HEK293T (cell line): Measurements from ENCODE around the gene TGFB1I1.

Source experiments
- BHLHE40 ChIP-seq: fragments of 450-650 bp; IDR thresholded peaks from 2 replicates; pipeline ENCODE4 v1.6.1; 2016; ENCODE audit warnings: mild to moderate bottlenecking, moderate library complexity, borderline replicate concordance
- CTBP1 ChIP-seq: fragments of 450-650 bp; IDR thresholded peaks from 2 replicates; pipeline ENCODE4 v1.6.1; 2016; ENCODE audit warnings: borderline replicate concordance
- ELF4 ChIP-seq: fragments of 450-650 bp; IDR thresholded peaks from 2 replicates; pipeline ENCODE4 v1.6.1; 2017; ENCODE audit warnings: antibody characterized with exemption
- FOXA1 ChIP-seq: fragments of 450-650 bp; IDR thresholded peaks from 2 replicates; pipeline ENCODE4 v1.6.1; 2016; ENCODE audit warnings: mild to moderate bottlenecking
- FOXK2 ChIP-seq: fragments of 450-650 bp; IDR thresholded peaks from 2 replicates; pipeline ENCODE4 v1.6.1; 2016; ENCODE audit warnings: mild to moderate bottlenecking
- LEF1 ChIP-seq: fragments of 450-650 bp; IDR thresholded peaks from 2 replicates; pipeline ENCODE4 v1.6.1; 2017; ENCODE audit warnings: mild to moderate bottlenecking, borderline replicate concordance
- NFRKB ChIP-seq: fragments of 450-650 bp; IDR thresholded peaks from 2 replicates; pipeline ENCODE4 v1.6.1; 2016; ENCODE audit warnings: mild to moderate bottlenecking, moderate library complexity
- SP1 ChIP-seq: fragments of 450-650 bp; IDR thresholded peaks from 2 replicates; pipeline ENCODE4 v1.6.1; 2017
- SUZ12 ChIP-seq: fragments of 450-650 bp; IDR thresholded peaks from 2 replicates; pipeline ENCODE4 v1.6.1; 2016; ENCODE audit warnings: mild to moderate bottlenecking
- TF ChIP-seq, protein P1 (sequence below): fragments of 450-650 bp; IDR thresholded peaks from 2 replicates; pipeline ENCODE4 v1.6.1; 2016

- TF ChIP-seq, protein P1, sequence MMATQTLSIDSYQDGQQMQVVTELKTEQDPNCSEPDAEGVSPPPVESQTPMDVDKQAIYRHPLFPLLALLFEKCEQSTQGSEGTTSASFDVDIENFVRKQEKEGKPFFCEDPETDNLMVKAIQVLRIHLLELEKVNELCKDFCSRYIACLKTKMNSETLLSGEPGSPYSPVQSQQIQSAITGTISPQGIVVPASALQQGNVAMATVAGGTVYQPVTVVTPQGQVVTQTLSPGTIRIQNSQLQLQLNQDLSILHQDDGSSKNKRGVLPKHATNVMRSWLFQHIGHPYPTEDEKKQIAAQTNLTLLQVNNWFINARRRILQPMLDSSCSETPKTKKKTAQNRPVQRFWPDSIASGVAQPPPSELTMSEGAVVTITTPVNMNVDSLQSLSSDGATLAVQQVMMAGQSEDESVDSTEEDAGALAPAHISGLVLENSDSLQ = no peak
- no peak for TF ChIP-seq FOXA1
- TF ChIP-seq NFRKB = no peak
- no peak for TF ChIP-seq FOXK2
- no peak for TF ChIP-seq SUZ12
- no peak for TF ChIP-seq SP1
- no peak for TF ChIP-seq ELF4
- no peak for TF ChIP-seq BHLHE40
- no peak for TF ChIP-seq LEF1
- TF ChIP-seq CTBP1 = no peak
Observed at GRCh38 chr16:31501966-31502348, 30.0 kb downstream of the TGFB1I1 start.
